ENCODE results near the gene NSD1. TPM values are rescaled to one million over a fixed set of nuclear protein-coding genes. Genes with fewer than 3 reads are reported as not detected.
"Not testable (repeated sequence)": the region's sequence is repeated elsewhere in the genome, so short reads cannot be mapped to it uniquely, and the experiment has no call there.

The NSD1 gene
- total RNA-seq, 2 experiments from 2014 or later = 96.2 to 101 TPM

DNA sequence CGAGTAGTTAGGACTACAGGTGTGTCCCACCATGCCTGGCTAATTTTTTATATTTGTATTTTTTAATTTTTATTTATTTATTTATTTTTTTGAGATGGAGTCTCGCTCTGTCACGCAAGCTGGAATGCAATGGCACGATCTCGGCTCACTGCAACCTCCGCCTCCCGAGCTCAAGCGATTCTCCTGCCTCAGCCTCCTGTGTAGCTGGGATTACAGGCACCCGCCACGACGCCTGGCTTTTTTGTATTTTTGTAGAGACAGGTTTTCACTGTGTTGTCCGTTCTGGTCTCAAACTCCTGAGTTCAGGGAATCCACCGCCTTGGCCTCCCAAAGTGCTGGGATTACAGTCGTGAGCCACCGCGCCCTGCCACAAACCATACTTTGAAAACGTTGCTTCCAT lies 16.5 kb downstream of the NSD1 start:
- DNase-seq; ATAC-seq (ENCODE audit: low read depth); H3K27me3 Mint-ChIP-seq; H3K4me3 Mint-ChIP-seq; H3K4me1 Mint-ChIP-seq; POLR2A ChIA-PET; H3K9me3 Mint-ChIP-seq; H3K27ac Mint-ChIP-seq: not testable (repeated sequence)
- H3K36me3 Mint-ChIP-seq = peaks cover 16% of the 10 kb centered on the region

DNA sequence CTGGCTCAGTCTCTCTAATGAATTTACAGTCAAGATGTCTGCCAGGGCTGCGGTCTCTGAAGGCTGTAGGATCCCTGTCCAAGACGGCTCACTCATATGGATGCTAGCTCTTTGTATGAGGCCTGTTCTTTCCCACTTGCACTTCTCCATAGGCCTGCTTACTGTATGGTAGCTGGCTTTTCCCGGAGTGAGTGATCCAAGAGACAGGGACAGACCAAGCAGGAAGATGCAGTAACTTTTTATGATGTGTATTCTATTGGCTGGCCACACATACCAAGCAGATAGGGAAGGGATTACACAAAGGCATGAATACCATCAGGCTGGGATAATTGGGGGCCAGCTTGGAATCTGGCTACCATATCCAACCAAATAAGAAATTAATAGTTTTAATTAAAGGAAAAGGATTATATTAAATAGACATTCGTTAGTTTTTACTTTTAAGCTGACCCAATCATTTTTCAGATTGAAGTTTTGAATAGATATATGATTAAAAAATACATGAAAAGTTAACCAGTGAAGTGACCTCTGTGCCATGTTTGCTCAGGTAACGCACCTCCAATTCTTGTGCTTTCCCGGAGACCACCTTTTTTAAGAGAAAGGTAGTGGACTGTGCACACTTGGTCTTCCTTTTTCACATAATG lies 20.6 kb downstream of the NSD1 start:
- DNase-seq (no peak), ATAC-seq (ENCODE audit: low read depth) (no peak)
- POLR2A ChIA-PET = no interaction called here
- Mint-ChIP-seq H3K4me1 (no peaks in the 10 kb centered on the region), H3K9me3 (no peaks in the 10 kb centered on the region), H3K27me3 (no peaks in the 10 kb centered on the region), H3K27ac (no peak overlapping the region), H3K36me3 (peaks cover 9% of the 10 kb centered on the region), H3K4me3 (no peak overlapping the region)

DNA sequence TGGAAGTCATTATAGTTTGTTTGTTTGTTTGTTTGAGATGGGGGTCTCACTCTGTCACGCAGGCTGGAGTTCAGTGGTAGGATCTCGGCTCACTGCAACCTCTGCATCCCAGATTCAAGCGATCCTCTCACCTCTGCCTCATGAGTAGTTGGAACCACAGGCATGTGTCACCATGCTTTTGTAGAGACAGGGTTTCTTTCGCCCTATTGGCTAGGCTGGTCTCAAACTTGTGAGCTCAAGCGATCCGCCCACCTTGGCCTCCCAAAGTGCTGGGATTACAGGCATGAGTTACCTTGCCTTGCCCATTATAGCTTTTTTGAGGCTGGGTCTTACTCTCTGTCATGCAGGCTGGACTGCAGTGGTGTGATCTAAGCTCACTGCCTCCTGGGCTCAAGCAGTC lies 28.8 kb downstream of the NSD1 start:
- H3K27ac Mint-ChIP-seq = no peak overlapping the region
- ATAC-seq (ENCODE audit: low read depth) (no peak), DNase-seq (no peak)
- POLR2A ChIA-PET = no interaction called here
- peaks cover 21% of the 10 kb centered on the region for H3K36me3 Mint-ChIP-seq
- H3K9me3 Mint-ChIP-seq = no peaks in the 10 kb centered on the region
- no peak overlapping the region for H3K4me3 Mint-ChIP-seq
- no peaks in the 10 kb centered on the region for H3K27me3 Mint-ChIP-seq
- H3K4me1 Mint-ChIP-seq = no peaks in the 10 kb centered on the region

DNA sequence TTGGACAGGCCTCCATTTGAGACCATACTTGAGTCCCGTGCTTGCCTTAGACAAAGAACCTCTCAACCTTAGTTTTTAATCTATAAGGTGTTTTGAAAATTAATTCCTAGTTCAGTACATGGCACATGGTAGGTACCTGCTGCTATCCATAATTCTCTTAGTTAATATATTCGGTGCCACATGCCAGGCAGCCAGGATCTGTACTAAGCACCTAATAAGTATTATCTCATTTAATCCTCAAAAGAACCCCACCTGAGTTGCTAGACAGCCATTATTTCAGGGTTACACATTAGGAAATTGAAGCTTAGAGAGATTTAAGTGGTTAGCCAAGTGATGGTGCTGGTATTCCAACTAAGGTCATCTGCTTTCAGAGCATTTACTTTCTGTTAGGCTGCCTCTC lies 29.9 kb downstream of the NSD1 start:
- POLR2A ChIA-PET = no interaction called here
- ATAC-seq (ENCODE audit: low read depth) = no peak
- Mint-ChIP-seq H3K4me3 (no peak overlapping the region), H3K36me3 (peaks cover 21% of the 10 kb centered on the region), H3K4me1 (no peaks in the 10 kb centered on the region), H3K27me3 (no peaks in the 10 kb centered on the region), H3K9me3 (no peaks in the 10 kb centered on the region), H3K27ac (no peak overlapping the region)
- DNase-seq = no peak

DNA sequence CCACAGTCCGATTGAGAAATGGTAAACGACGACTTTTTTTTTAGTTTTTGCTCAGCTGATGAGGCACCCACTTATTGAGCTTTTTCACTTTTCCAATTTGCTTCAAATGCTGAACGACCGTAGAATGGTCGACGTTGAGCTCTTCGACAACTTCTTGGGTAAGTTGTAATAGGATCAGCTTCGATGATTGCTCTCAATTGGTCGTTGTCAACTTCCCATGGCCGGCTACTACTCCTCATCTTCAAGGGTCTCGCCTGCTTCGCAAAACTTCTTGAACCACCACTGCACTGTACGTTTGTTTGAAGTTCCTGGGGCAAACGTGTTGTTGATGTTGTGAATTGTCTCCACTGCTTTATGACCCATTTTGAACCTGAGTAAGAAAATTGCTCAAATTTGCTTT lies 35.7 kb downstream of the NSD1 start:
- POLR2A ChIA-PET = no interaction called here
- DNase-seq (no peak), ATAC-seq (ENCODE audit: low read depth) (no peak)
- H3K27me3 Mint-ChIP-seq = no peaks in the 10 kb centered on the region
- peaks cover 39% of the 10 kb centered on the region for H3K36me3 Mint-ChIP-seq
- H3K27ac Mint-ChIP-seq = no peak overlapping the region
- no peaks in the 10 kb centered on the region for H3K9me3 Mint-ChIP-seq
- no peak overlapping the region for H3K4me3 Mint-ChIP-seq
- peaks cover 13% of the 10 kb centered on the region for H3K4me1 Mint-ChIP-seq

DNA sequence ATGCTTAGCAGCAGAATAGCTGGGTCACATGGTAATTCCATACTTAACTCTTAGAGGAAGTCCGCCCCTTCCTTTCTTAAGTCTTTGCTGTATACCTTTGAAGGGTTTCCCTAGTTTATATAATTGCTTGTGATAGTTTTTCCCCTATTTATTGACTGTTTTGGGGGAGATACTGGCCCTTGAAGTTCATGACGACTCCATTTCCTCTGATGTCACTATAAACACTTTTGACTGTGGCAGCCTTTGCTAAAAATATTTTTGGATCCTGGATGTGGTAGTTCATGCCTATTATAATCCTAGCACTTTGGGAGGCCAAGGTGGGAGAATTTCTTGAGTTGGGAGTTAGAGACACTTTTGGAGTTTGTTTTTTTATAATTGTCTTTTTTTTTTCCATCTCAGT lies 38.4 kb downstream of the NSD1 start:
- Mint-ChIP-seq H3K9me3 (no peaks in the 10 kb centered on the region), H3K27me3 (no peaks in the 10 kb centered on the region)

DNA sequence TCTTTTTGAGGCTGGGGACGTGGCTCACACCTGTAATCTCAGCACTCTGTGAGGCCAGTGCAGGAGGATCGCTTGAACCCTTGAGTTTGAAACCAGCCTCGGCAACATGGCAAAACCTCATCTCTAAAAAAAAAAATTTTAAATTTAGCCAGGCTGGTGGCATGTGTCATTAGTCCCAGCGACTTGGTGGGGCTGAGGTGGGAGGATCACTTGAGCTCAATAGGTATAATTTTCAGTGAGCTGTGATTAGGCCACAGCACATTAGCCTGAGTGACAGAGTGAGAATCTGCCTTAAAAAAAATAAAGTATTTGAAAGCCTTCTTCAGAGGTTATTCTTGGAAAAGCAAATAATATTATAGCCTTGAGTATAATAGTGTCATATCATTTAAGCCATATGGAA lies 41.8 kb downstream of the NSD1 start:
- no peaks in the 10 kb centered on the region for H3K9me3 Mint-ChIP-seq
- peaks cover 13% of the 10 kb centered on the region for H3K4me1 Mint-ChIP-seq
- H3K27me3 Mint-ChIP-seq = no peaks in the 10 kb centered on the region
- POLR2A ChIA-PET = no interaction called here
- H3K27ac Mint-ChIP-seq = no peak overlapping the region
- ATAC-seq (ENCODE audit: low read depth) = no peak
- H3K4me3 Mint-ChIP-seq = no peak overlapping the region
- no peak for DNase-seq
- peaks cover 20% of the 10 kb centered on the region for H3K36me3 Mint-ChIP-seq

More for the DNA sequence above, 38.4 kb downstream of the NSD1 start:
- H3K4me3 Mint-ChIP-seq = no peak overlapping the region
- POLR2A ChIA-PET = no interaction called here
- DNase-seq (no peak), ATAC-seq (ENCODE audit: low read depth) (no peak)
- H3K27ac Mint-ChIP-seq = peak overlapping the region; percentile 58
- peaks cover 13% of the 10 kb centered on the region for H3K4me1 Mint-ChIP-seq
- peaks cover 27% of the 10 kb centered on the region for H3K36me3 Mint-ChIP-seq

DNA sequence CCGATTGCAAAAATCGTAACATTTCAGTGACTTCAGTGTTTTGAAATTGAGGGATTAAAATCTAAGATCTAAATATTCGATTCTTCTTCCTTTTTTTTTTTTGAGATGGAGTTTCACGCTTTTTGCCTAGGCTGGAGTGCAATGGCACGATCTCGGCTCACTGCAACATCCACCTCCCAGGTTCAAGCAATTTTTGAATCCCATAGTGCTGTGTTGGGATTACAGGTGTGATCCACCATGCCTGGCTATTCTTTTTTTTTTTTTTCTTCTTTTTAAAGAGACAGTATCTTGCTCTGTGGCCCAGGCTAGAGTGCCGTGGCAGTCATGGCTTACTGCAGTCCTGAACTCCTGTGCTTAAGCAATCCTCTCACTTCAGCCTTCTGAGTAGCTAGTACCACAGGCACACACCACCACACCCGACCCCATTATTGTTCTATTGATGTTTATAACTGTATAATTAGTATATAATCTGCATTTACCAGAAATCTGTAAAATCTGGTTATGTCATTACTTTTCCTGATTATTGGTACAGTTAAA lies 42.7 kb downstream of the NSD1 start:
- POLR2A ChIA-PET = no interaction called here
- Mint-ChIP-seq H3K4me1 (peaks cover 13% of the 10 kb centered on the region), H3K27ac (no peak overlapping the region), H3K4me3 (no peak overlapping the region), H3K27me3 (no peaks in the 10 kb centered on the region), H3K36me3 (peaks cover 20% of the 10 kb centered on the region), H3K9me3 (no peaks in the 10 kb centered on the region)
- DNase-seq = no peak
- ATAC-seq (ENCODE audit: low read depth) = no peak

DNA sequence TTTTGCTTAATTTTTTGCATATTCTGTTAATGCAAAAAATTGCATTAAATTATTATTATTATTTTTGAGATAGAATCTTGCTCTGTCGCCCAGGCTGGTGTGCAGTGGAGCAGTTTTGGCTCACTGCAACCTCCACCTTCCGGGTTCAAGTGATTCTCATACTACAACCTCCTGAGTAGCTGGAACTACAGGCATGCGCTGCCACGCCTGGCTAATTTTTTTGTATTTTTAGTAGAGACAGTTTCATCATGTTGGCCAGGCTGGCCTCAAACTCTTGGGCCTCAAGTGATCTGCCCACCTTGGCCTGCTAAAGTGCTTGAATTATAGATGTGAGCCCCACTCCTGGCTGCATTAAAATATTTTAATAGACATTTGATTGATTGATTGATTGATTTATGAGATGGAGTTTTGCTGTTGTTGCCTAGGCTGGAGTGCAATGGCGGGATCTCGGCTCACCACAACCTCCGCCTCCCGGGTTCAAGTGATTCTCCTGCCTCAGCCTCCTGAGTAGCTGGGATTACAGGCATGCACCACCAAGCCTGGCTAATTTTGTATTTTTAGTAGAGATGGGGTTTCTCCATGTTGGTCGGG lies 44.4 kb downstream of the NSD1 start:
- peaks cover 11% of the 10 kb centered on the region for H3K36me3 Mint-ChIP-seq
- POLR2A ChIA-PET, H3K4me1 Mint-ChIP-seq: not testable (repeated sequence)

DNA sequence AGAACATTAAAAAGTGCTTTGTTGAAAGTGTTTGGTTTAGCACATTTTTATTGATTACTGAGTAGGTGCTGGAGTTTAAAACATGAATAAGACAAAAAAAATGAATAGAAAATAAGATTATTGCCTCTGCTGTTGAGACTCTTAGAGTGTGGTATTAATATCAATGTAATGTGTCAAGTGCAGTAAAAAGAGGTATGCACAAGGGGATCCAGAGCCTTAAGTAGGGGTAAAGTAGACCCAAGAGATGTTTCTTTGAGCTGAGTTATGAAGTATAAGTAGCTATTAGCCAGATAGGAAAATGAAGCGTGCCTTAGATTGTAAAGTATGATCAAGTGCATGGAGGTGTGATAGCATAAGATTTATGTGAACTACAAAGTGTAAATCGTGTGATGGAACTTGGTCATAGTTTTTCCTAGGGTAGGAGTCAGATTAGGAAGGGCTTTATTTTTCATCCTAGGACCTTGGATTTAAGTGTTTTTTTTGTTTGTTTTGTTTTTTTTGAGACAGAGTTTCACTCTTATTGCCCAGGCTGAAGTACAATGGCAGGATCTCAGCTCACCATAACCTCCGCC lies 45.2 kb downstream of the NSD1 start:
- peaks cover 3% of the 10 kb centered on the region for H3K4me1 Mint-ChIP-seq
- no peak overlapping the region for H3K27ac Mint-ChIP-seq
- no peak overlapping the region for H3K4me3 Mint-ChIP-seq
- POLR2A ChIA-PET = no interaction called here
- H3K36me3 Mint-ChIP-seq = peaks cover 7% of the 10 kb centered on the region
- ATAC-seq (ENCODE audit: low read depth) (no peak), DNase-seq (no peak)
- H3K9me3 Mint-ChIP-seq = no peaks in the 10 kb centered on the region
- no peaks in the 10 kb centered on the region for H3K27me3 Mint-ChIP-seq

More for the DNA sequence above, 44.4 kb downstream of the NSD1 start:
- DNase-seq; H3K4me3 Mint-ChIP-seq; ATAC-seq (ENCODE audit: low read depth); H3K9me3 Mint-ChIP-seq; H3K27ac Mint-ChIP-seq; H3K27me3 Mint-ChIP-seq: not testable (repeated sequence)

DNA sequence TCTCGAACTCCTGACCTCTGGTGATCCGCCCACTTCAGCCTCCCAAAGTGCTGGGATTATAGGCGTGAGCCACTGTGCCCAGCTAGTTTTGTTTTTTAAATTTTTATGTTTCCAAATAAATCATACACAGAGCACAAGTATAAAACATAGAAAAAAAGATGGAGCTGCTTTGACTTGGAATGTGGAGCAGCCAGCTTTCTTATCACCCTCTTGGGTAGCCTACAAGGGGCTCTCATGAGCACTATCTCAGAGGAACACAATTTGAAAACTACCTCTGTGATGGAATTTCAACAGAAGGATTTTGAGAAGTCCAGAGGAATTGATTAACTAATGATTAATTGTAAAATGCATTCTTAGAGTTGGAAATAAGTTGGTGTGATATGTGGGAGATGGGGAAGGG lies 45.9 kb downstream of the NSD1 start:
- Mint-ChIP-seq H3K4me3 (no peak overlapping the region), H3K9me3 (no peaks in the 10 kb centered on the region), H3K27me3 (no peaks in the 10 kb centered on the region), H3K4me1 (peaks cover 3% of the 10 kb centered on the region), H3K36me3 (peaks cover 7% of the 10 kb centered on the region), H3K27ac (no peak overlapping the region)
- ATAC-seq (ENCODE audit: low read depth) = no peak
- no peak for DNase-seq
- POLR2A ChIA-PET = no interaction called here

DNA sequence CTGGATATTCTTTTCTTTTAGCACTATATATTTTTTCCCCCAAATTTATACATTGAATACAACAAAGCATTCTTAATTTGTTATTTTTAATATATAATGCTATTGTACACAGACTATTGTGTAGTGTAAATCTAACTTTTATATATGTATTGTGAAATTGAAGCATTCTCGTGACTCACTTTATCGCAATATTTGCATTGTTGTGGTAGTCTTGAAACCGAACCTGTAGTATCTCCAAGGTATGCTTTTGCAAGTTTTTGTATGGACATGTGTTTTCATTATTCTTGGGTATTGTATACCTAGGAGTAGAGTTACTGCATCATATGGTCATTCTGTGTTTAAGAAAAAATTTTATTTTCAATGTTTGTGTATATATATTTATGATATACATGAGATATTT lies 49.6 kb downstream of the NSD1 start:
- Mint-ChIP-seq H3K27ac (no peak overlapping the region), H3K4me1 (peaks cover 6% of the 10 kb centered on the region), H3K27me3 (no peaks in the 10 kb centered on the region), H3K9me3 (no peaks in the 10 kb centered on the region), H3K4me3 (no peak overlapping the region), H3K36me3 (peaks cover 12% of the 10 kb centered on the region)
- POLR2A ChIA-PET = no interaction called here
- ATAC-seq (ENCODE audit: low read depth) (no peak), DNase-seq (no peak)

DNA sequence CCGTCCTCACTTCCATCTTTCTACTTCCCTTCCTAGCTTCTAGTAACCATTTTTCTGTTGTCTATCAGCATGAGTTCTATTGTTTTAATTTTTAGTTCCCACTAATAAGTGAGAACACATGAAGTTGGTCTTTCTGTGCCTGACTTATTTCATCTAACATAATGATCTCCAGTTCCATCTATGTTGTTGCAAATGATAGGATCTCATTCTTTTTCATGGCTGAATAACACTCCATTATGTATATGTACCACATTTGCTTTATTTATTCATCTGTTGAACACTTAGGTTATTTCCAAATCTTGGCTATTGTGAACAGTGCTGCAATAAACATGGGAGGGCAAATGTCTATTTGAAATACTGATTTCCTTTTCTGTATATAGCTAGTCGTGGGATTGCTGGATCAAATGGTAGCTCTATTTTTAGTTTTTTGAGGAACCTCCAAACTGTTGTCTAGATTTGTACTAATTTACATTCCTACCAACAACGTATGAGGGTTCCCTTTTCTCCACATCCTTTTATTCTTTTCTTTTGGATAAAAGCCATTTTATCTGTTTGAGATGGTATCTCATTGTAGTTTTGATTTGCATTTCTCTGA lies 50.3 kb downstream of the NSD1 start:
- Mint-ChIP-seq H3K27me3 (no peaks in the 10 kb centered on the region), H3K9me3 (no peaks in the 10 kb centered on the region), H3K4me3 (no peak overlapping the region), H3K27ac (no peak overlapping the region), H3K4me1 (peaks cover 7% of the 10 kb centered on the region), H3K36me3 (peaks cover 12% of the 10 kb centered on the region)
- POLR2A ChIA-PET = no interaction called here
- ATAC-seq (ENCODE audit: low read depth) (no peak), DNase-seq (no peak)

DNA sequence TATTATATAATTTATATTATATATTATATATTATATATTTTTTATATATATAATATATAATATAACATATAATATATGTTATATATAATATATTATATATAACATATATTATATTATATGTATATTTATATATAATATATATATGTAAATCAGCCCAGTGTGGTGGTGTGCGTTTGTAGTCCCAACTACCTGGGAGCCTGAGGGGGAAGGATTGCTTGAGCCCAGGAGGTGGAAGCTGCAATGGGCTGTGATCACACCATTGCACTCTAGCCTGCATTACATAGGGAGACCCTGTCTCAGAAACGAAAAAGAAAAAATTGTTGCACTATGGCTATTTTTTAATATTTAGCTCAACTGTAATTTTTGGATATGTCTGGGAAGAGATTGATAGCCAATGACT lies 52.4 kb downstream of the NSD1 start:
- POLR2A ChIA-PET = no interaction called here

More for the DNA sequence above, 52.4 kb downstream of the NSD1 start:
- DNase-seq (no peak), ATAC-seq (ENCODE audit: low read depth) (no peak)
- peaks cover 10% of the 10 kb centered on the region for H3K4me1 Mint-ChIP-seq
- H3K36me3 Mint-ChIP-seq = peaks cover 11% of the 10 kb centered on the region
- H3K27ac Mint-ChIP-seq = no peak overlapping the region
- no peaks in the 10 kb centered on the region for H3K27me3 Mint-ChIP-seq
- no peaks in the 10 kb centered on the region for H3K9me3 Mint-ChIP-seq
- H3K4me3 Mint-ChIP-seq = no peak overlapping the region

All from activated naive CD8-positive, alpha-beta T cell treated with anti-CD3 and anti-CD28 coated beads, Interleukin-2, amount 10 ng/mL, durations not matched to agents 7 days and 5 days (primary cell).